Measurements from ENCODE around the gene DLGAP1.

The DLGAP1 gene

DNA sequence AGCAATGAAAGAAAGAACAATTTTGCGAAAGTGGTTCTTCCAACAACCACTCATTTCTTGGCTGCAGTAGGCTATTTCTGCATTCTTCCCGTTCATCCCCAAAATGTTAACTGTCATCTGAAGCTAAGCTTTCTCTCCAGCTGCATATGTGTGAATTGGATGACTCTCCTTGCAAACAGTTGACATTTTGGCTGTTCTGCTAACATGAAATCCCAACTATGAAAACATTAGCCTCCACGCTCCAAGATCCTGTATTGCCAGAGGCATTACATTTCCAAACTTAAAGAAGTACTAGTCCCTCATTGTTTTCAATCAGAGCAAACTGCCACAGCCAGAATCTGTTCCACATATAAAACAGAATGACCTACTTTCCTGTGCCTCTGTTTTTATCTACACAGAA, 916.7 kb downstream of the DLGAP1 start:
- H3K4me3 Mint-ChIP-seq: no peak overlapping the region
- no peaks in the 10 kb centered on the region for H3K27me3 Mint-ChIP-seq
- peaks cover 7% of the 10 kb centered on the region in 2 donors for H3K4me1 Mint-ChIP-seq
- H3K27ac Mint-ChIP-seq: no peak overlapping the region
- H3K36me3 Mint-ChIP-seq: no peaks in the 10 kb centered on the region
- no peak for DNase-seq
- no peaks in the 10 kb centered on the region for H3K9me3 Mint-ChIP-seq
- ATAC-seq (replicated peaks): no peak

DNA sequence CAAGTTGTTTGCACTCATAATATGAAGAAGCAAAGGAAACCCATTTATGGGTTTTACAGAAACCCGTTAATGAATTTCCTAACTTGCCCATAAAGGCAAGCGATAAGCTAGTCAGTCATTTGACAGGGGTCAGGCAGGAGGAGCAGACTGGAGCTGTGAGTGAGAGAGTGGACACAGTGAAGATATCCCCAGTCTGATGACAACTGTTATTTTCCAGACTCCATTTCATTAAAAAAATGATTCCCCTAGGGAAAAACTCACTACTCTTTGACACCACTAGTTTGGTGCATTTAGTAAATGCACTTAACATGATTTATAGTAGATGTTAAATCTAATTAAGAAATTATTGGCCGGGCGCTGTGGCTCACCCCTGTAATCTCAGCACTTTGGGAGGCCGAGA, 924.3 kb downstream of the DLGAP1 start:
- no peak for DNase-seq
- H3K27me3 Mint-ChIP-seq: no peaks in the 10 kb centered on the region
- ATAC-seq (replicated peaks): no peak
- H3K4me1 Mint-ChIP-seq: peaks cover 8 to 12% of the 10 kb centered on the region in 2 donors
- H3K27ac Mint-ChIP-seq: no peak overlapping the region
- no peaks in the 10 kb centered on the region for H3K36me3 Mint-ChIP-seq
- no peaks in the 10 kb centered on the region for H3K9me3 Mint-ChIP-seq
- H3K4me3 Mint-ChIP-seq: no peak overlapping the region

DNA sequence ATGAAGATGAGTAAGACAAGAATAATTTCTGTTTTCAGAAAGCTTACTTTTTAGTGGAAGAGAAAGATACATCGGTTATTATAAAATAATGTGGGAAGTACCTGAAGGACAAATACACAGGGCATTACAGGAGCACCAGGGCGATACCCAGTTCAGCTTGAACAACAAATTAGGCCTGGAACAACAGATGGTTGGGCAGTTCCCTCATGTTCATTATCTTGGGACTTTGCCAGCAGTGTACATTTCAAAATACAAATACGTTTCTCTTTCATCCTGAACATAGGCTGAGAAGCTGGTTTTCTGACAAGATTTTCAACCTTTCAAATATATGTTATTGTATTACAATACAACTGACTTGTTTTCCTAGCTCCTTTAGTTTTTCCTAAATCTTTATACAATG, 925.5 kb downstream of the DLGAP1 start:
- Mint-ChIP-seq H3K4me1 (peaks cover 12 to 16% of the 10 kb centered on the region in 2 donors), H3K27me3 (no peaks in the 10 kb centered on the region), H3K4me3 (no peak overlapping the region), H3K9me3 (no peaks in the 10 kb centered on the region), H3K36me3 (no peaks in the 10 kb centered on the region), H3K27ac (no peak overlapping the region)
- no peak for ATAC-seq (replicated peaks)
- DNase-seq: no peak

DNA sequence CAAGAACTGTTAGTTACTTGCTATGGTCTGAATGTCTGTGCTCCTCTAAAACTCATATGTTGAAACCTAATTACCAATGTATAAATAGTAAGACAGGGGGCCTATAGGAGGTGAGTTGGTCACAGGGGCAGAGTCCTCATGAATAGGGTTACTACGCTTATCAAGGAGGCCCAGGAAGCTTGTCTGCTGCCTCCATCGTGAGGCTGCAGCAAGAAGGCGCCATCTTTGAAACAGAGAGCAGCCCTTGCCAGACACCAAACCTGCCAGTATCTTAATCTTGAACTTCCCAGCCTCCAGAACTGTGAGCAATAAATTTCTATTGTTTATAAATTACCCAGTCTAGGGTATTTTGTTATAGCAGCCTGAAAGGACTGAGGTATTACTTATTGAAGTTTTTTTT, 926.0 kb downstream of the DLGAP1 start:
- Mint-ChIP-seq H3K4me1 (peaks cover 12 to 16% of the 10 kb centered on the region in 2 donors), H3K27ac (no peak overlapping the region), H3K36me3 (no peaks in the 10 kb centered on the region), H3K9me3 (no peaks in the 10 kb centered on the region), H3K27me3 (no peaks in the 10 kb centered on the region), H3K4me3 (no peak overlapping the region)
- ATAC-seq (replicated peaks) (no peak), DNase-seq (no peak)

DNA sequence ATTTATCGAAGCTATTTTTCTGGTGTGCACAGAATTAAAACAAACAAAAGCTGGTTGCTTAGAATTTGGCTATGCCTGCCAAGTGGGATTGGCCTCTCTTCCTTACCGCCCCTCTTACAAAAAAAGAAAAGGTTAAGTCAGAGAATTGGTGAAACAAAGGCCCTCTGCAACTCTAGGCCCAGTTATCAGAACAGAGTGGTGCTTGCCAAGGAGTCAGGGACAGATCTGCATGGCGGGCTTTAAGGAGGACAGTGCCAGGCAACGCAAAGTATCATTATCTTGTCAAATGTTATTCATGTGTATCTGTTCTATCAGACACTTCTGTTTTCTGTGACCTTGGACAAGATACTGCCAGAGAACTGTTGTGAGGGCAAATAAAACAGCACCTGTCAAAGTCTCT, 926.9 kb downstream of the DLGAP1 start:
- Mint-ChIP-seq H3K4me3 (no peak overlapping the region), H3K9me3 (peaks cover 0 to 2% of the 10 kb centered on the region in 2 donors), H3K4me1 (peaks cover 12 to 16% of the 10 kb centered on the region in 2 donors), H3K27ac (no peak overlapping the region), H3K36me3 (no peaks in the 10 kb centered on the region), H3K27me3 (no peaks in the 10 kb centered on the region)
- ATAC-seq (replicated peaks) (no peak), DNase-seq (no peak)

DNA sequence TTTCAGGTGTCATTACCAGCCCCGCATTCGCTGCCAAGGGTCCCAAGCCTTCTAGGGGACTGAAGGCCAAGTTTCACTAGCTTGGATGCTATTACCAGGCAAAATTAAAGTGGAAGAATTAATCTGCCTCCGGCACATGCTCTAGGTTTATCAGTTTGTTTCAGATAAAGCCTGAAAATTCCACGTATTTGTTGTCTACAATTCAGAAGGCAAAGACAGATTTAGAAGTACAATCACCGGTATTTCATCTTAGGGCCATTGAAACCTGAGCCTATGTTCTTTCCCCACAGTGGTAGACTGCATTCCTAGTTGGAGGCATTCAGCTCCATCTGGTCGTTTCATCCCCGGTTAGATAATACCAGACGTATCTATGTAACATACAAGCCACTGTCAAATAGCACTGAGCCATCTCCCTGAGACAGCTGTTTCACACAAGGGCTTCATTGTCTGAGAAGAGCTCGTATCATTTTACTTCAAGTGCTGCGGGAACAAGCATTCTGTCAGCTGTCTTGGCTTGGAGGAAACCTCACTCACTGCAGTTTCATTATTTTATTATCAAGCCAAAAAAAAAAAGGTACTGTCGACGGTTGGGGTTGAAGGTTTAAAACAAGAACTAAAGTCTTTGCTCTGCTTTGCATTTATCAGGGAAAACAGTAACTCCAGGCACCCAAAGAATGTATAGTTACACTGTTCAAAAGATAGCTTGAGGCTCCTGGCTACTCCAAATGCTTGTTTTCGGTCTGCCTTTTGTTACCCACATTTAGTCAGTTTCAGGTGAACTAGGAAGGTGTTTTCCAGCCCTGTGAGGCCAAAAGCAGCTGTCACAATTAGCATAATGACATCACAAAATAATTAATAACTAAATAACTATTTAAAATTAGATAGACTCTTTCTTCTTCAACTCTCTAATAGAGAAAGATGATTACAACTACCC, 928.4 kb downstream of the DLGAP1 start:
- ATAC-seq (replicated peaks): peak in 1 of 2 donors; percentile 50

DNA sequence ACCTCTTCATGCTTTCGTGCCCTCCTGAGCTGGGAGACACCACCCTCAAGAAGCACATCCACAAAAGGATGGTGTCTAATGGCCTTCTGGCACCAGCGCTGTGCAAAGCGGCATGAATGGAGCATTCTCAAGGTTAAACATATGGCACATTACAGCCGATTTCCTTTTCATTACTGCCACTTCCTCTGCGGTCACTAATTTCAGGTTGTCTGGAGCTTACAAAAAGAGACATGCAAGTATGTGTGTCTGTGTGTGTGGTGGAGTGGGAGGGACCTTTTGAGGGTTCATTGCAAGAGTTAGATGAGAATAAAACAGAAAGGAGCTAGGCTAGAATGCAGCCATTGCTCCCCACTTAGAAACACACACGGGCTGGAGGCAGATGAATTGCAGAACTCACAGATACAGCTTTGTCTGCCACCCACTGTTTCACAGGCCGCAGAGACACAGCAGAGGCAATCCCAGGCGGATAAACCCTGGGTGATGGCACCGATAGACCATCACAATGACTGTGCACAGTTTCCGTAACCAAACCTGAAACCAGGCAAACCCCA, 929.2 kb downstream of the DLGAP1 start:
- Mint-ChIP-seq H3K9me3 (peaks cover 0 to 2% of the 10 kb centered on the region in 2 donors), H3K27me3 (no peaks in the 10 kb centered on the region), H3K27ac (peak overlapping the region; percentile 42), H3K4me1 (peaks cover 12 to 16% of the 10 kb centered on the region in 2 donors), H3K36me3 (peaks cover 0 to 3% of the 10 kb centered on the region in 2 donors), H3K4me3 (peak overlapping the region; percentile 56 to 65)
- DNase-seq: peak; percentile 36
- ATAC-seq (replicated peaks): peak; percentile 88

More for the DNA sequence above, 928.4 kb downstream of the DLGAP1 start:
- no peaks in the 10 kb centered on the region for H3K27me3 Mint-ChIP-seq
- H3K9me3 Mint-ChIP-seq: peaks cover 0 to 2% of the 10 kb centered on the region in 2 donors
- peak overlapping the region; percentile 56 to 65 for H3K4me3 Mint-ChIP-seq
- no peak for DNase-seq
- H3K27ac Mint-ChIP-seq: peak overlapping the region; percentile 37
- peaks cover 12 to 16% of the 10 kb centered on the region in 2 donors for H3K4me1 Mint-ChIP-seq
- peaks cover 0 to 3% of the 10 kb centered on the region in 2 donors for H3K36me3 Mint-ChIP-seq

DNA sequence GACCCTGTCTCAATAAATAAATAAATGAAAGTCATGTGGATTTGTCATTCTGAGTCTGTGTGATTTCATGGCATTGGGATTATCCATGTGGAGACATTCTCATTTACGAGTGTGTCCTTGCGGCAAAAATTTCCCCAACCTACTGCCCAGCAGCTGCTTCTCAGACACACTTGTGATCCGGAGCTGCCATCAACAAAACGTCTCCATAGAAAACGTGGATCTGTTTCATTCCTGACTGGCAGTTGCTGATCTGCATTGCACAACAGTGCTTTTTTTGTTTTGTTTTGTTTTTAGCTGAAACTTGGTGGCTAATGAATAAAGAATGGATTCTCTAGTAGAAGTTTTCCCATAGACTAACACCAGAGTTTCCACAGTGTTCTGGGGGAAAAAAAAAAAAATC, 930.4 kb downstream of the DLGAP1 start:
- no peak for DNase-seq
- peaks cover 12 to 16% of the 10 kb centered on the region in 2 donors for H3K4me1 Mint-ChIP-seq
- ATAC-seq (replicated peaks): no peak
- H3K4me3 Mint-ChIP-seq: no peak overlapping the region
- peaks cover 0 to 2% of the 10 kb centered on the region in 2 donors for H3K9me3 Mint-ChIP-seq
- no peaks in the 10 kb centered on the region for H3K27me3 Mint-ChIP-seq
- H3K36me3 Mint-ChIP-seq: peaks cover 0 to 3% of the 10 kb centered on the region in 2 donors
- H3K27ac Mint-ChIP-seq: no peak overlapping the region

DNA sequence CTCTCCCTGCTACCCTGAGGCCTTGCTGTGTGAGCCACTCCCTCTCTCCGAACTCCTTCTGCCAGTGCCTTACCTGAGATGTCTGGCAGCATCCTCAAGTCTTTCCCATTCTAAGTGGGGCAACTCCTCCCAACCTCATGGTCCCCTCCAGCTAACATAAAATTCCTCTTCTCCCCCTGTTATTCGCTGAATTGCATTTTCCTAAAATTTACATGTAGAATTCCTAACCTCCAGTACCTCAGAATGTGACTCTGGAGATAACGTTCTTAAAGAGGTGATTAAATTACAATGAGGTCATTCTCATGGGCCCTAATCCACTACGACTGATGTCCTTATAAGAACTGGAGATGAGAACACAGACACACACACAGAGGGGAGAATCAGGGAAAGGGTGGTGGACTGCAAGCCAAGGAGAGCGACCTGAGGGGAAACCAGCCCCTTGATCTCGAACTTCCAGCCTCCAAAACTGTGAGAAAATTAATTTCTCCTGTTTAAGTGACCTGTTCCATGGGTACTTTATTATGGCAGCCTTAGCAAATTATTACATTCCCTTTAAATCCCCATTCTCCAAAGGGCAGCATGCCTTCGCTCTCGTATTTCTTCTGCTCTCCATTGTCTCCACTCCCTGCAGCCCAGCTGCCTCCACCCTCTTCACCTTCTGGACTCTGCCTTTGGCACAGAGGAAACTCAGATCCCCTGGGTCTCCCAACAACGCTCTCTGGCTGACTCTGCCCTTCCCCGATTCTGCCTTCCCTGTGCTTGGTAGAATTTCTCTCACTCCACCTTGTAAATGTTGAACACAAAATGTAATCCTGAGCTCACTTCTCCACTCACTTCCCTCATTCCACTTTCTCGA, 934.6 kb downstream of the DLGAP1 start:
- Mint-ChIP-seq H3K27ac (no peak overlapping the region), H3K9me3 (peaks cover 0 to 2% of the 10 kb centered on the region in 2 donors)
- ATAC-seq (replicated peaks): no peak

DNA sequence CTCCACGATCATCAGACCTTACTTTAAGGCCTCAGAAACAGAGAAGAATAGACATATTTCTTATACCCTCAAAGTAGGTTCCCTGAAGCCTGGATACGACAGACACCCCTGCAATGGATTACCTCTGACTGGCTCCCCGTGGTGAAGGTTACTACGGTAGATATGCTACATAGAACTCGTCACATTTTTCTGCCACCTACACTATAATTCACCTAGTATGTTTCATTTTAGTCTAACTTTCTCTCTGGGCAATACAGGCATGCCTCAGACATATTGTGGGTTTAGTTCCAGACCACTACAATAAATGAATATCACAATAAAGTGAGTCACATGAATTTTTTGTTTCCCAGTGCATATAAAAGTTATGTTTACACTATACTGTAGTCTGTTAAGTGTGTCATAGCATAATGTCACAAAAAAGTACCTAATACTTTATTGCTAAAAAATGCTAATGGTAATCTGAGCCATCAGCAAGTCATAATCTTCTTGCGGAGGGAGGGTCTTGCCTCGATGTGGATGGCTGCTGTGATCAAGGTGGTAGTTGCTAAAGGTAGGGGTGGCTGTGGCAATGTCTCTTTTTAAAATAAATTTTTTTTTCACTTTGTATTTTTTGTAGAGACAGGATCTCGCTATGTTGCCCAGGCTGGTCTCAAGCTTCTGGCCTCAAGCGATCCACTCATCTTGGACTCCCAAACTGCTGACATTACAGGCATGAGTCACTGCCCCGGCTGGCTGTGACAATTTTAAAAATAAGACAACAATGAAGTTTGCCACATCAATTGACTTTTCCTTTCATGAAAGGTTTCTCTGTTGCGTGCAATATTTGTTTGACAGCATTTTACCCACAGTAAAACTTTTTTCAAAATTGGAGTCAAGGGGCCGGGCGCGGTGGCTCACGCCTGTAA, 940.5 kb downstream of the DLGAP1 start:
- ATAC-seq (replicated peaks): no peak
- H3K9me3 Mint-ChIP-seq: no peaks in the 10 kb centered on the region
- H3K36me3 Mint-ChIP-seq: no peaks in the 10 kb centered on the region
- H3K27me3 Mint-ChIP-seq: peaks cover 0 to 5% of the 10 kb centered on the region in 2 donors
- H3K4me3 Mint-ChIP-seq: no peak overlapping the region
- peaks cover 6 to 21% of the 10 kb centered on the region in 2 donors for H3K4me1 Mint-ChIP-seq
- no peak for DNase-seq
- no peak overlapping the region for H3K27ac Mint-ChIP-seq

More for the DNA sequence above, 934.6 kb downstream of the DLGAP1 start:
- no peak overlapping the region for H3K4me3 Mint-ChIP-seq
- peaks cover 0 to 3% of the 10 kb centered on the region in 2 donors for H3K36me3 Mint-ChIP-seq
- no peak for DNase-seq
- H3K4me1 Mint-ChIP-seq: peaks cover under 1% of the 10 kb centered on the region in 2 donors
- no peaks in the 10 kb centered on the region for H3K27me3 Mint-ChIP-seq

DNA sequence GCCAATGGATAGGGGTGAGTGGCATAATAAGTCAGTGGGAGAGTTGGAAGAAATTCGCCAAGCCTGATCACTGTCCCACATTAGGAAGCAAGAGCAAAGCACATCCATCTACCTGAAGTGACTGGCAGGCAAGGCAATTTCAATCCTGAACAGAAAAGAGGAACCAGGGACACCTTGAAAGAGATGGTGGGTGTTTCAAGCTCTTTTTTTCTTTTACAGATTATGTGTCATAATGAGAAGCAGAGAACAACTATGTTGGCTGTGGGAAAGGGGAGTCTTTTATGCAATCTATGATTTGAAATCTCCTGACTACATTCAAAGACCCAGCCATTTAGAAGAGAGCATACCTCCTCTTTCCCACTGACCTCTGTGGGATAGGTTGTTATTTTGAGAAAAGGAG, 941.6 kb downstream of the DLGAP1 start:
- Mint-ChIP-seq H3K4me1 (peaks cover 6 to 21% of the 10 kb centered on the region in 2 donors), H3K9me3 (no peaks in the 10 kb centered on the region), H3K27me3 (peaks cover 0 to 5% of the 10 kb centered on the region in 2 donors), H3K4me3 (no peak overlapping the region), H3K36me3 (no peaks in the 10 kb centered on the region), H3K27ac (no peak overlapping the region)
- DNase-seq: no peak
- ATAC-seq (replicated peaks): peak; percentile 90 to 95

DNA sequence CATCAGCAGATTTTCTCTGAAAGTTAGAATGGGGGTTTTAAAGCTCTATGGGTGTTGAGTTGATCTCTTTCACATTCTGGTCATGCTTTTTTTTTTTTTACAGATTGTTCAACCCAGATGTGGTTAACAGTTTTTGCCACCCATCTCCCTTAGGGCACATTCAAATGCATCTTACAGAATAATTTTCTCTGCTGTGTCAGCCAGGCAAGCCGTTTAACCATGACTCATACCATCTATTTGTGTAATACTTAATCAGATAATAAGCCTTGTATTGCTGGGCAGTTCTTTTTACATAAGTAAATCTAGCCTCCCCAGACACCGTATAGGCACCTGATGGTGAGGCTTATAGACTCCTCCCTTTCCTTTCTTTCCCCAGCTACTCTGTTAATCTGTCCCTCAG, 943.1 kb downstream of the DLGAP1 start:
- DNase-seq: no peak
- H3K27me3 Mint-ChIP-seq: peaks cover 0 to 5% of the 10 kb centered on the region in 2 donors
- no peak overlapping the region for H3K4me3 Mint-ChIP-seq
- H3K9me3 Mint-ChIP-seq: no peaks in the 10 kb centered on the region
- no peak overlapping the region for H3K27ac Mint-ChIP-seq
- H3K4me1 Mint-ChIP-seq: peaks cover 6 to 21% of the 10 kb centered on the region in 2 donors
- no peaks in the 10 kb centered on the region for H3K36me3 Mint-ChIP-seq
- ATAC-seq (replicated peaks): no peak

DNA sequence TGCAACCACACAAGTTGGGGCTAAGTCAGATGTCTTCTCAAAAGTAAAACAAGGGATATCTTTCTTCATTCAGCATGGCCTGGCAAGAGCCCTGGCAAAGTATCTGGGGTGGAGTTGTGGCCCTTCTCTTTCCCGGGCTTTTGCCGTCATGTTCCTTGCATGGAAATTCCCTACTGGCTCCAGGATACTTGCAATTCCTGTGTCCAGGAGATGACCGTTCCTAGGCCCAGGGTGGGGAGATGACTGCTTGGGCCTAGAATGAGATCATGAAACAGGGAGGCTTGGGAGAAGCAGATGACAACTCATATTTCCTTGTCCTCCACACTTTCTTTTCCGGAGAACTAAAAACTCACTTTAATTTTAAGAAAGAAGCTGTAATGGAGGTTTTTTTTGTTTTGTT, 944.2 kb downstream of the DLGAP1 start:
- peaks cover 0 to 5% of the 10 kb centered on the region in 2 donors for H3K27me3 Mint-ChIP-seq

More for the DNA sequence above, 944.2 kb downstream of the DLGAP1 start:
- no peak overlapping the region for H3K4me3 Mint-ChIP-seq
- no peak overlapping the region for H3K27ac Mint-ChIP-seq
- peaks cover 6 to 21% of the 10 kb centered on the region in 2 donors for H3K4me1 Mint-ChIP-seq
- no peak for ATAC-seq (replicated peaks)
- DNase-seq: no peak
- H3K9me3 Mint-ChIP-seq: no peaks in the 10 kb centered on the region
- no peaks in the 10 kb centered on the region for H3K36me3 Mint-ChIP-seq

Measured in stimulated activated naive B cell treated with anti-CD40 and anti-IgM and Interleukin-4, amounts not matched to agents 10 μg/mL and 1 μg/mL and 100 μg/mL, for 72 hours (primary cell).